ENCODE measurements around the gene RANBP9. TPM values are rescaled to one million over a fixed set of nuclear protein-coding genes. Genes with fewer than 3 reads are reported as not detected.

The RANBP9 gene
- total RNA-seq, 1 donor from 2014 or later = 44.8 TPM

GRCh38 chr6:13741365-13741764, 29.7 kb upstream of the RANBP9 start:
- H3K27me3 ChIP-seq = no peaks in the 10 kb centered on the region
- no peak overlapping the region for H3K4me2 ChIP-seq
- peaks cover 2% of the 10 kb centered on the region for H3K27me3 Mint-ChIP-seq (ENCODE audit: insufficient read depth, low read depth)
- H2AFZ ChIP-seq (replicated peaks) = no peak overlapping the region
- H3K27ac ChIP-seq = no peak overlapping the region
- no peaks in the 10 kb centered on the region for H3K4me1 Mint-ChIP-seq
- H3K79me2 ChIP-seq (ENCODE audit: low read depth) = no peaks in the 10 kb centered on the region
- DNase-seq (ENCODE audit: low spot score) = no peak
- H3F3A ChIP-seq (ENCODE audit: low read depth) = no peaks in the 10 kb centered on the region
- no peaks in the 10 kb centered on the region for H4K20me1 ChIP-seq (ENCODE audit: low read depth)
- no peak overlapping the region for H3K4me3 ChIP-seq
- TF ChIP-seq EZH2phosphoT487 (IDR thresholded peaks at IDR 0.05) (no peak), EZH2 (IDR thresholded peaks at IDR 0.05) (no peak), CTCF (IDR thresholded peaks at IDR 0.05) (no peak)
- no peak overlapping the region for H3K27ac Mint-ChIP-seq
- peaks cover 4% of the 10 kb centered on the region for H3K9me3 Mint-ChIP-seq
- no peak overlapping the region for H3K9ac ChIP-seq
- H3K36me3 Mint-ChIP-seq = no peaks in the 10 kb centered on the region
- no peaks in the 10 kb centered on the region for H3K36me3 ChIP-seq
- no peak overlapping the region for H3K4me3 Mint-ChIP-seq
- H3K9me3 ChIP-seq (ENCODE audit: low read depth) = no peaks in the 10 kb centered on the region
- no peaks in the 10 kb centered on the region for H3K4me1 ChIP-seq

GRCh38 chr6:13735031-13735430, 23.4 kb upstream of the RANBP9 start:
- H3K4me2 ChIP-seq = no peak overlapping the region
- peaks cover 12% of the 10 kb centered on the region for H3K4me1 Mint-ChIP-seq
- H3K79me2 ChIP-seq (ENCODE audit: low read depth) = no peaks in the 10 kb centered on the region
- no peak for DNase-seq (ENCODE audit: low spot score)
- no peak overlapping the region for H3K27ac ChIP-seq
- H3K9ac ChIP-seq = no peak overlapping the region
- no peak overlapping the region for H3K27ac Mint-ChIP-seq
- H3K36me3 ChIP-seq = no peaks in the 10 kb centered on the region
- H3K9me3 Mint-ChIP-seq = no peaks in the 10 kb centered on the region
- H3K36me3 Mint-ChIP-seq = no peaks in the 10 kb centered on the region
- H3K27me3 ChIP-seq = no peaks in the 10 kb centered on the region
- H3F3A ChIP-seq (ENCODE audit: low read depth) = no peaks in the 10 kb centered on the region
- peaks cover 4% of the 10 kb centered on the region for H3K4me1 ChIP-seq
- H3K27me3 Mint-ChIP-seq (ENCODE audit: insufficient read depth, low read depth) = peaks cover 4% of the 10 kb centered on the region
- H3K9me3 ChIP-seq (ENCODE audit: low read depth) = no peaks in the 10 kb centered on the region
- H4K20me1 ChIP-seq (ENCODE audit: low read depth) = no peaks in the 10 kb centered on the region
- no peak overlapping the region for H3K4me3 ChIP-seq
- no peak overlapping the region for H2AFZ ChIP-seq (replicated peaks)
- no peak overlapping the region for H3K4me3 Mint-ChIP-seq
- TF ChIP-seq CTCF (IDR thresholded peaks at IDR 0.05) = no peak
- no peak for TF ChIP-seq EZH2 (IDR thresholded peaks at IDR 0.05)
- TF ChIP-seq EZH2phosphoT487 (IDR thresholded peaks at IDR 0.05) = no peak

GRCh38 chr6:13733178-13733887, 21.7 kb upstream of the RANBP9 start:
- Mint-ChIP-seq H3K9me3 (no peaks in the 10 kb centered on the region), H3K27ac (peak overlapping the region; percentile 23), H3K4me3 (no peak overlapping the region), H3K27me3 (ENCODE audit: insufficient read depth, low read depth) (peaks cover 7% of the 10 kb centered on the region), H3K4me1 (peaks cover 12% of the 10 kb centered on the region), H3K36me3 (no peaks in the 10 kb centered on the region)
- H3F3A ChIP-seq (ENCODE audit: low read depth) = no peaks in the 10 kb centered on the region
- H4K20me1 ChIP-seq (ENCODE audit: low read depth) = no peaks in the 10 kb centered on the region
- H3K4me1 ChIP-seq = peaks cover 4% of the 10 kb centered on the region
- H3K36me3 ChIP-seq = no peaks in the 10 kb centered on the region
- TF ChIP-seq EZH2 (IDR thresholded peaks at IDR 0.05) (no peak), EZH2phosphoT487 (IDR thresholded peaks at IDR 0.05) (no peak), CTCF (IDR thresholded peaks at IDR 0.05) (no peak)
- H3K79me2 ChIP-seq (ENCODE audit: low read depth) = no peaks in the 10 kb centered on the region
- H3K27me3 ChIP-seq = no peaks in the 10 kb centered on the region
- no peak for DNase-seq (ENCODE audit: low spot score)
- H2AFZ ChIP-seq (replicated peaks) = peak overlapping the region; percentile 76
- H3K9ac ChIP-seq = no peak overlapping the region
- no peak overlapping the region for H3K27ac ChIP-seq
- no peak overlapping the region for H3K4me2 ChIP-seq
- no peaks in the 10 kb centered on the region for H3K9me3 ChIP-seq (ENCODE audit: low read depth)
- H3K4me3 ChIP-seq = no peak overlapping the region

Measured in neural progenitor cell (in vitro differentiated cells).